Measurements from ENCODE around the gene VCAM1.

The VCAM1 gene

GRCh38 chr1:100782473-100783039 lies 63.0 kb downstream of the VCAM1 start:
- no peak for DNase-seq

DNA sequence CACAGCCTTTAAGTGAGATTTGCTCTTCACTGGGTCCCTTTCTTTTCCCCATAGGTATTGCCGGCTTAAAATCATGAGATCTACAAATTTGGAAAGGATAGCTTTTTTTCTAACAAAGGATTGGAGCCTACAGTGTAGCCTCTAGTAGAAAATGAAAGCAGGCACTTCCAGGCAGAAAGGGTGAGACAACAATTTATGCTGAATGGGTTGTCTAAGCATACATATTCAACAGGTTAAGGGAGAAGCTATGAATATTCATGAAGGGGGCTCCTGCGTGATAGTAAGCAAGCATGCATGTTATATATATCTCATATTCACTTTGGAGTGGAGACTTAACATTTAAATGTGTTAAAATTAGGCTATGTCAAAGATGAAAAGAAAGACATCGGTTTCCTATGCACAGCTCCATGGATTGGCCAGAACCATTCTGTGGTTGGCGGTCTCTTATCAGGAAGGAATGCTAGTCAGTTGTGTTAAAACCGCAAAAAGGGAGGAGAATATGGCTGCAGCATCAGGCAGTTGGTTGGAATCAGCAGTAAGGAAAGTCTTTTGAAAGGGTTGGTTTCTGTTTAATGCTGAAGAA lies 66.0 kb downstream of the VCAM1 start:
- DNase-seq = no peak

DNA sequence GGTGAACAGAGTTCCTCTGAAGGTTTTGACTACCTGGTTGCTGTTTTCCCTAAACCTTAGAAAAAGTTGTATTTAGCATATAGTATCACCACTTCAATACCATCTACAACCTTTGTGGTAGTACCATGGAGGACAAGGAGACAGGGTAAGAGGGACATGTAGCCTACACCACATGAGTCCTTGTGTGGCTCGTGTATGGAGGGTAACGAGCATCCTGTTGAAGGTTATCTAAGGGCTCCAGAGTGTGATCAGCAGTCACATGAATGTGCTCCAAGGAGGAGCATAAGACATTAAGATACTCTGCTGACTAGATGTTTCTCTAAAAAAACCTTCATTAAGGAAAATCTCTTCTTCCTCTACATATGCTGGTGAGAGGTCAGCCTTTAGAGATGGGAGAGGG lies 67.3 kb downstream of the VCAM1 start:
- DNase-seq = no peak
